GM21825 (cell line): ENCODE data around the gene PCNX3.

ENCODE experiments used
- ATAC-seq: cut with Tn5 transposase; IDR thresholded peaks from one replicate; pipeline ENCODE4 v1.9.1; 2021; ENCODE audit warnings: mild to moderate bottlenecking, moderate library complexity; ENCODE audit not compliant: unreplicated experiment

The PCNX3 gene

DNA sequence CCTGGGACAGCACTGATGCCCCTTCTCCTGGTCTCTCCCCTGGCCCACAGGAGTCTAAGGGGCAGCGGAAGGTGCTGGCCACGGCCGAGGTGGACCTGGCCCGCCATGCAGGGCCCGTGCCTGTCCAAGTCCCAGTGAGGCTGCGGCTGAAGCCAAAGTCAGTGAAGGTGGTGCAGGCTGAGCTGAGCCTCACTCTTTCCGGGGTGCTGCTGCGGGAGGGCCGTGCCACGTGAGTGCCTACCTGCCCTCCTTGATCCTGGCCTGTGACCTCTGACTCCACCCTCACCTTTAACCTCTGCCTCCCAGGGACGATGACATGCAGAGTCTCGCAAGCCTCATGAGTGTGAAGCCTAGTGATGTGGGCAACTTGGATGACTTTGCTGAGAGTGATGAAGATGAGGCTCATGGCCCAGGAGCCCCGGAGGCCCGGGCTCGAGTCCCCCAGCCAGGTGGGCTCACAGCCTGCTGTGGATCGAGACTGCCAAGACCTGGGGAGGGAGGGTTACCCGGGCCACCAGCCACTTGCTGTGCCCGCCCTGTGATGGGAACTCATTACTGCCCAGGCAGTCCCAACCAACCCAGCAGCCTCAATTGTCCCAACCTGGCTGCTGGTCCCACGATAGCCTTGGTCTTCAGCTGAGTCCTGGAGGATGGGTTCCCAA lies 35.4 kb upstream of the PCNX3 start:
- ATAC-seq, result no peak

DNA sequence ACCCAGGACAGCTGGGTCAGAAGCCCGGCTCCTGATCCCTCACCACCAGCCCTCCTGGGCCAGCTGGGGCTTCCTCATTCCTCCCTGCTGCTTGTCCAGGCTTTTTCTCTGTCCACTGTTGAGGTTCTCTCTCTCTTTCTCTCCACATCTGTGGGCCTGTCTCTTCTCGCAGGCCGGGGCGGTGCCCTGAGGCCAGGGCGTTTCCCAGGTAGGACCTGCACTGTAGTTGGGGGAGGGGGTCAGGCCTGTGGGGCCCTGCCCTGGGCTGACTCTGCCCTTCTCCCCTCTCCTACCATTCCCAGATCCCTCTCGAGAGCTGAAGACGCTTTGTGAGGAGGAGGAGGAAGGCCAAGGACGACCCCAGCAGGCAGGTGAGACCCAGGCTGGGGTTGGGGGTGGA lies 34.8 kb upstream of the PCNX3 start:
- ATAC-seq, result no peak

DNA sequence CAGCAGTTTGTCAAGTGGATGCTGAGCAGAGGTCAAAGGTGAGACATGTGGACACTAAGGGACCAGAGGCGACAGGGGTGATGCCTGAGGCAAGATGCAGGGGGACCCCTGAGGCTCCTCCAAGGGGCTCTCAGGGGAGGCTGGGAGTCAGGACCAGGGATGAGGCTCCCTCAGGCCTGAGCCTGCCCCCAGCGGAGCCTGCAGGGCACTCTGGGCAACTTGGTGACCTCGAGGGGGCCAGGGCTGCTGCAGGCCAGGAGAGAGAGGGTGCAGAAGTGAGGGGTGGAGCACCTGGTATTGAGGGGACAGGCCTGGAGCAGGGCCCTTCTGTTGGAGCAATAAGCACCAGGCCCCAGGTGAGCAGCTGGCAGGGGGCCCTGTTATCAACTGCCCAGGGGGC lies 33.6 kb upstream of the PCNX3 start:
- no peak for ATAC-seq

DNA sequence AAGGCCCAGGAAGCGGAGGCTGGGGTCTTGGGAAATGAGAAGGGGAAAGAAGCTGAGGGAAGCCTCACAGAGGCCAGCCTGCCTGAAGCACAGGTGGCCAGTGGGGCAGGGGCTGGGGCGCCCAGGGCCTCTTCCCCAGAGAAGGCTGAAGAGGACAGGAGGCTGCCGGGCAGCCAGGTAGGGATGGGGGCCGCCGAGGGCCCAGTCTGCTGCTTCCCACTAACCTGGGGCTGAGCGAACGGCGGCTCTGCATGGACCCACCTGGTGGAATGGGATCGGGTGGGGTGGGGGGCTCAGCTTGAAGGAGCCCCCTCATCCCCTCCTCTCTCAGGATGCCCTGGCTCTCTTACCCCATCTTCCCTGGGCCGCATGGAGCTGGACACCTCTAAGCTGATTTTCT lies 32.0 kb upstream of the PCNX3 start:
- ATAC-seq, result no peak

DNA sequence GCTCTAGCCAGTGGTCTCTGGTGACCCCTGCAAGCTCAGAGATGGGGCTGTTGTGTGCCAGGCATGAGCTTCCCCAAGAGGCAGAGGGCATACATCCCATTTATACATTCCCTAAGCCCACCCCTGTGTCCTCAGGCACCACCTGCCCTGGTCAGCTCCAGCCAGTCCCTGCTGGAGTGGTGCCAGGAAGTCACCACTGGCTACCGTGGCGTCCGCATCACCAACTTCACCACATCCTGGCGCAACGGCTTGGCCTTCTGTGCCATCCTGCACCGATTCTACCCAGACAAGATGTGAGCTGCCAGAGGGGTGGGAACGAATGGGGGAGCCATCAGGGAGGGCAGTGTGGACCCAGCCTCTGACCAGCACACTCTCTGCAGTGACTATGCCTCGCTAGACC lies 31.5 kb upstream of the PCNX3 start:
- ATAC-seq, result no peak

DNA sequence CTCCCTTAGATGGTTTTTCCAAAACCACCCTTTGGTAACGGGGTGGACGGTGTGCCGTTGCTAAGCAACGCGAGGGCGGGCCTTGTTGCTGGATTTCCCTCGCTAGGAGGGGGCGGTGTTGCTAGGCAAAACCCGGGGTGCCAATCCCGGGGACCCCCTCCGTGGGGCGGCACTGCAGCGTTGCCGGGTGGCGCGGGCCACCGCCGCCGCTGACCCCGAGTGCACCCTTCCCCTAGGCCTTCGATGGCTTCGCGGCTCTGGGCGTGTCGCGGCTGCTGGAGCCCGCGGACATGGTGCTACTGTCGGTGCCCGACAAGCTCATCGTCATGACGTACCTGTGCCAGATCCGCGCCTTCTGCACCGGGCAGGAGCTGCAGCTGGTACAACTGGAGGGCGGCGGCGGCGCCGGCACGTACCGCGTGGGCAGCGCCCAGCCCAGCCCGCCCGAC lies 30.8 kb upstream of the PCNX3 start:
- no peak for ATAC-seq

DNA sequence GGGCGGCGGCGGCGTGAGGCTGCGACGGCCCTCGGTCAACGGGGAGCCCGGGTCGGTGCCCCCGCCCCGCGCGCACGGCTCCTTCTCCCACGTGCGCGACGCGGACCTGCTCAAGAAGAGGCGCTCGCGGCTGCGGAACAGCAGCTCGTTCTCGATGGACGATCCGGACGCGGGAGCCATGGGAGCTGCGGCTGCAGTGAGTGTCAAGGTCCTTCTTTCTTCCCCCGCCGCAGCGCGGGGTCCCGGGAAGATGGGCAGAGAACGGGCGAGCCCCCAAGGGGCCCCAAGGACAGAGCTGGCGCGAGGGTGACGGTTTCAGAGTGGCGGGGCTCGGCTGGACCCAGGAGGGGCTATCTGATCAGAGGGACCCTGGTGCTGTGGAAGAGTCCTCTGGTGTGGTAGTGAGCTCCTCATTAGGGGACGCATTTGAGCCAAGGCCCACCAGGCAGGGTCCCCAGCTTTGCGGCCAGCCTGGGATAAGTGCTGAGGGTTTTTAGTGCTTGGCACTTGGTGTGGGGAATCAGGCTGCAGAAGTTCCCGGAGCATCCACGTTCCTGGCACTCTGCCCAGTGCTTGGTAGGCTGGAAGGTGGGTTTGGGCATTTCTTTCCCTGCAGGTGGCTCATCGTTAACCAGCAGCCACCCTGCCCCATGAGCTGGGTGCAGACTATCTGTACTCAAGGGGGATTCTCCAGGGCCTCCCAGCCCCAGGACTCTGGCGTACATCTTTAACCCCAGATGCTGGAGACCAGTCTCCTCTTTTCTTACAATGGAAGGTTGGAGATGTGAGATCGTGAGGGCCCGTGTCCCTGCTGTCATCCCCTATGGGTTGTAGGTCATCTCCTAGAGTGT lies 30.0 kb upstream of the PCNX3 start:
- ATAC-seq, result no peak

DNA sequence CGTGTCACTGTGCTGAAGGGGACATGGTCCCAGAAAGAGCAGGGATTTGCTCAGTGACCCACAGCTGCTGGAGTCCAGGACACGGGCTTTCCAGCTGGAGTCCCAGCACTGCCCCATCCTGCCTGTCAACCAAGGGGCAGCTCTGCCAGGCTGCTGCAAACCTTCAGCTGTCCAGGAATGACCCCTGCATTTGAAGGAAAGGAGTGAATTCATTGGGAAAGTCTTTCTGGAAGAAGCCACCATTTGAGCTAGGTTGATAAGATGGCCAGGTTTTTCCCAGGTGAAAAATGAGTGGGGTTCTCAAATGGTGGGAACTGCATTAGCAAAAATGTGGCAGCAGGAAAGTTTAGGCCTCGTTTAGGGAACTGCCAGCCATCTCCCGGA lies 29.3 kb upstream of the PCNX3 start:
- no peak for ATAC-seq

DNA sequence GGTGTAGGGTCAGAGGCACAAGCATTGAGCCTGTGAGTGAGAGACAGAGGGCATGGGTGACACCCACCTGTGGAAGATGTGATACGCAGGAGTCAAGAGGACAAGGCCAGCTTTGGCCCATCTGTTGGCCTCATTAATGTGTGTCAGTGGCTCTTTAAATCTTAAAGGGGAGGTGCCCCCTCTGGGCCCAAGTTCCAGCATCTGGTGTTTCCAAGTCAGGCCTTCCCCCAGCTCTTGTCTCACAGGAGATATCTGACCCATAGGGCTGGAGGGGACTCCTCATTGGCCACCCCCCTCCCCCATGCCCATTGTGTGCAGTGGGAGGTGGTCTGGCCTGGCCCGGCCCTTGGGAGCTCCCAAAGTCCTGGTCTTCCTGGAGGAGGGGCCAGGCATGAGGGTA lies 28.9 kb upstream of the PCNX3 start:
- ATAC-seq, result no peak

DNA sequence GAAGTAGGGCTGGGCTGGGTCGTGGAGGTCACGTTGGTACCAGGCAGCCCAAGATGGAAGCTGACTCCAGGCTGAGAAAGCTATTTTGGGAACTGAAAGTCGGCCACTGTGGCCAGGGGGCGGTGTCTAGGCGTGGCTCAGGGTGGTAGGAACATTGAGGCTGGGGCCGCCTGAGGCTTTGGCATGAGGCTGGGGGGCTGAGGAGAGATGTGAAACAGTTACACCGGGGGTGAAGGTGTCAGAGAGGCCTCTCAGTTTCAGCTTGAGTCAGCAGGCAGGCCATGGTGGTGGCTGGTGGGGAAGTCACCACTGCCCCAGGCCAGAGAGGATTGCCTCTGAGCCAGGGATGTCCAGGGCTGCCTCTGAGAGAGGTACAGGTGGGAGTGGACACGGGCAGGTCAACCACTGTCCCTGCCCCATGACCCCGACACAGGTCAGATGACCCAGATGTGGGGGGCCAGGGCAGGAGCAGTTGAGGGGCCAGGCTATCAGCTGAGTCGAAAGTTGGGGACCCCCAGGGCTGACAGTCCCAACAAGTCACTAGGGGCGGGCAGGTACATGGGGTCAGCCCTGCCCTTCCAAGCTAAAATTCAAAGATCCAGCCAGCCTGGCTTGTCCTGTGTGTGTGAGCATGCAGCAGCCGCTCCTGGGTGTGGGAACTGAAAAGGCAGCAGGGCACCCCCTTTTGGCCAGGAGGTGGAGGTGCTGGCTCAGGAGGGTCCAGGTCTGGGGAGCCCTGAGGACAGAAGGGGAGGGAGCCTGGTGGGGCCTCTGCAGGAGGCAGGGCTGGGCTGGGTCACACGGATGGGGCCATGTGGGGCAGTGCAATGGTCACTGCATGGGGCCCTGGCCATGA lies 27.1 kb upstream of the PCNX3 start:
- ATAC-seq, result peak; percentile 70

DNA sequence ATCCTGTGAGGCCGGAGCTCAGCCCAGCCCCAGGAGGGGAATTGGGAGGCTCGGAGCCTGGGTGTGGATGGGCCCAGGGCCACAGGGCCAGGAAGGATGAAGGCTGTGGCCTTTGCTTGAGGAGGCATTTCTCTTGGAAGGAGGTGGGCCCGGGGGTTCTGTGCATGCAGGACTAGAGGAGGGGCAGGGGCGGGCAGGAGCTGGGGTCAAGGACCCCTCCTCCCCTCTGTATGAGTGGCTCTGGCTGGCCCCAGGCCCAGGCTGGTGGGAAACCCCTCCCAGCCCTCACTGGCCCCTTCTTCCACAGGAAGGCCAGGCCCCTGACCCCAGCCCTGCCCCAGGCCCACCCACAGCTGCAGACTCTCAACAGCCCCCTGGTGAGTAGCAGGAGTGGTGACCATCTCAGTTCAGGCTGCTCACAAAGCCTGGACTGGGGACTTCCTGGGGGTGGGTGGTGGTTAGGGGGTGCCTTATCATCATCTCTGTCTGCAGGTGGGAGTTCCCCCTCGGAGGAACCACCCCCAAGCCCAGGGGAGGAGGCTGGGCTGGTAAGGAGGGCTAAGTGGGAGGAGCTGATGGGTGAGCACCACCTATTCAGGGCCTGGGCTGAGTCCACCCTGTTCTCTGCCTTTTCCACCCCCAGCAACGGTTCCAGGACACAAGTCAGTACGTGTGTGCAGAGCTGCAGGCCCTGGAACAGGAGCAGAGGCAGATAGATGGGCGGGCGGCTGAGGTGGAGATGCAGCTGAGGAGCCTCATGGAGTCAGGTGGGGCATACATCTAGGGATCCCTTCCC lies 25.9 kb upstream of the PCNX3 start:
- ATAC-seq, result no peak

DNA sequence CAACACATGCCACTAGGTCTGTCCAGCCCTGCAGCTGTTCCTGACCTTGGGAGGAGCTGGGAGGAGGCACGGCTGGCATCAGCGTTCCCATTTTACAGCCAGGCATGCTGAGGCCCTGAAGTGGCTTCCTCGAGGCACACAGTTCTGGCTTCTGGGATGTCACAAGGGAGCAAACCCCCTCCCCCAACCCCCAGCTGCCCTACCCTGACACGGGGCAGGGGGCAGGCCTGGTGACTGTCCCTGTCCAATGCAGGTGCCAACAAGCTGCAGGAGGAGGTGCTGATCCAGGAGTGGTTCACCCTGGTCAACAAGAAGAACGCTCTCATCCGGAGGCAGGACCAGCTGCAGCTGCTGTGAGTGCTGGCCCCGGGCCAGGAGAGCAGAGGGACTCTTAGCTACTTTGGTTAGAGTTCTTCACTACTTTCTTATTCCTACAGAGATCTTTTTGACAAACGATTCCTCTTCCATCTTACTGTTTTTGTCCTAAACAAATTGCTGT lies 25.3 kb upstream of the PCNX3 start:
- no peak for ATAC-seq

DNA sequence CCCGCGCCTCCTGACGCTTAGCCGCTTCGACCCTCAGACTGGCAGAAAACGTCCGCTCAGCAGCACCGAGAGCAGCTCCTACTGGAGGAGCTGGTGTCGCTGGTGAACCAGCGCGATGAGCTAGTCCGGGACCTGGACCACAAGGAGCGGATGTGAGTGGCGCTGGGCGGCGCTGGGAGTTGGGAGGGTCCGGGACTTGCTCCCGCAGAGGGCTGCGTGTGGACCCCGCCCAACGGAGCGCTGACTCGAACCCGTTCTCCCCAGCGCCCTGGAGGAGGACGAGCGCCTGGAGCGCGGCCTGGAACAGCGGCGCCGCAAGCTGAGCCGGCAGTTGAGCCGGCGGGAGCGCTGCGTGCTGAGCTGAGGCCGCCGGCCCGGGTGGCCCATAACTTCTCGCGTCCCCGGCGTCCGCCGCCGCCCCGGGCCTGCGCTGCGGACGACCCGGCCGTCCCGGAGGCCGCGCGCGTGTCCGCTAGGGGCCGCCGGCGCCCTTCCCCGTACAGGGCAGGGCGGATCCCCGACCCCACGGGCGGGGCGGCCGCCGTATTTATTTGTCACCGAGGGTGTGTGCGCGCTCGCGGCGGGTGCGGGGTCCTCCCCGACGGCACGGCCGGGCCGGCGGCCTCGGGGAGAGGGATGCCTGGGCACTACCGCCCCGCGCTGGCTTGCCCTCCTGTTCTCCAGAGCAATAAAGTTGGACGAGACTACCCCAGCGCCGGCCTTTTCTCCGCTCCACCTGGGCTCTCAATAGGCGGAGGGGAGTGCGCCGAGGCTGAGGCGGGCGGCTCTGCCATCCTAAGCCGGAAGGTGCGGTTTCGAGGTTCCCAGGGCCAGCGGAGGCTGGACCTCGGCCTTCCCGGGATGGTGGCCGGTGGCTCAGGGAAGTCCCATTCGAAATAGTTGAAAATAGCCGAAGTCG lies 23.4 kb upstream of the PCNX3 start:
- ATAC-seq, result no peak

DNA sequence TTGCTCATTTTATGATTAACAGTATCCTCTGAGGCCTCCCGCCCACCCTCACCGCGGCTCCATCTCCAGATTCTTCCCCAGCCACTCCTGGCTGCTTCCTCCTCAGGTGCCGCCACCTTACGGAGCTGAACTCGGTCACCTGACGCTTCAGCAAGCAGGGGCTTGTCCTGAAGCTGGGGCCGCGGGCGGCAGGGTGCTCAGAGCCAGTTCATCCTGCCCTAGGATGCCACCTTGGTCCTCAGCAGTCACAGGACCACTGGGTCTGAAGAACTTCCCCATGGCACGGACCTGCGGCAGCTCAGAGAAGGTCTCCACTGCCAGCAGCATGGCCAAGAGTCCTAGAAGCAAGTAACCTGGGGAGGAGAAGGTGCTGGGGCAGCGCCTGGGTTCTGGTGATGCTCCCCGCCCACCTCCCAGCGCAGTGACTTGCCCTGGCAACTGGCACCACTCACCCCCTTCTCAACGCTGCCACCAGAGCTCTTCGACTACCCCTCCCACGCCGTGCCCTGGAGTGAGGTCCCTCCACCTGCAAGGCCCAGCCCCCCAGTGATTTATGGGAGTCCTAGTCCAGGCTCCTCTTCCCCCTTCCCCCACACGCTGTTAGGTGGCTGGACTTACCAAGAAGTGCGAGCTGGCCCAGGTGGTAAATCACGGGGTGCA lies 22.6 kb upstream of the PCNX3 start:
- ATAC-seq, result no peak

DNA sequence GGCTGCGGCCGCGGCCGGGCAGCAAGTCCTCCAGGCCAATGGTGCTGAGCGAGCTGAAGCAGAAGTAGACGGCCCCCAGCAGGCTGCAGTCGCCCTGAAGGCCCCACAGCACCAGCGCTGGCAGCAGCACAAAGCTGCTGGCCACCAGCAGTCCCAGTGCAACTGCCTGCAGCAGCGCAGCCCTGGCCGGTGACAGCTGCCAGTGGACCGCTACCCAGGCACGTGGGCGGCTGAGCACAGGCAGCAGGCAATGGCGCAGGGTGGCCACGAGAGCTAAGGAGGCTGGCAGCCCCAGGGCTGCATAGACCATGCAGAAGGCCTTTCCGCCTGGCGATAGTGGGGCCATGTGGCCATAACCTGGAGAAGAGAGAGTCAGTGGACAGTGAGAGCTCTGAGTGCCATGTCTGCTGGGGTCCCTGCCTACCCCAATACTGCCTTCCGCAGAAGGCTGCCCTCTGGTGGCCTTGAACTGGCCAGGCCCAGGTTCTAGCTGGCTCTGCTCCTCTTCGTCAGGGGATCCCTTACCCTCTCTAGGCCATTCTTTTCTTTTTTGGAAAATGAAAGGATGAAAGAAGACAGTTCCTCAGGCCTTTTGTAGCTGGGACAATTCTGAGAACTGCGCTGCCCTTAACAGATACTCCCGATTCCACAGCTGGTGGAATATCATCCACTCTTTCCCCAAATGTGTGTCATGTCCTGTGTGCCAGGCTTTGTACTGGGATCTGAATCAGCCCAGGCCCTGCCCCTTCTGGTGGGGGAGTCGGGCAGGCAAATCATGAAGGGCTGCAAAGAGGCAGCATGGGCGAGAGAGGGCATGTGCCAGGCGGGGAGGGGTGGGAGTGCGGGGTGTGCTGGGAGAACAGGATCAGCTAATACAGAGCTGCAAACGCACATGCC lies 21.8 kb upstream of the PCNX3 start:
- no peak for ATAC-seq

DNA sequence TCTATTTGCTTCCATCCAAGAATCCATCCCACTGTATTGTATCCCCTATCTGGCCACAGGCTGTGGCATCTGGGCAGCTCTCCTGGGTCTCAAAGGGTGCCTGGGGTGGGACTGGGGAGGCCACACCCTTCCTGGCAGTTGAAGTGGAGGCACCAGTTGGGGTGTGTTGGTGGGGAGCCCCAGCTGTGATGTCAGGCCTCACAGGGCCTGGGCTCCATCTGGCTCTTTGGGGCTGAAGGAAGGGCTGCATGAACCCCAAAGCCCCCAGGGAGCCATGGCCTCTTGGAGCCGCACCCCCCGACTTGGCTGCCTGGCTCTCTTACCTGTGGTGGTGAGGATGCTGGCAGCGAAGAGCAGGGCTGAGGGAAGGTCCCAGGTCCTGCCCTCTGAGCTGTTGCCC lies 20.4 kb upstream of the PCNX3 start:
- ATAC-seq, result no peak

DNA sequence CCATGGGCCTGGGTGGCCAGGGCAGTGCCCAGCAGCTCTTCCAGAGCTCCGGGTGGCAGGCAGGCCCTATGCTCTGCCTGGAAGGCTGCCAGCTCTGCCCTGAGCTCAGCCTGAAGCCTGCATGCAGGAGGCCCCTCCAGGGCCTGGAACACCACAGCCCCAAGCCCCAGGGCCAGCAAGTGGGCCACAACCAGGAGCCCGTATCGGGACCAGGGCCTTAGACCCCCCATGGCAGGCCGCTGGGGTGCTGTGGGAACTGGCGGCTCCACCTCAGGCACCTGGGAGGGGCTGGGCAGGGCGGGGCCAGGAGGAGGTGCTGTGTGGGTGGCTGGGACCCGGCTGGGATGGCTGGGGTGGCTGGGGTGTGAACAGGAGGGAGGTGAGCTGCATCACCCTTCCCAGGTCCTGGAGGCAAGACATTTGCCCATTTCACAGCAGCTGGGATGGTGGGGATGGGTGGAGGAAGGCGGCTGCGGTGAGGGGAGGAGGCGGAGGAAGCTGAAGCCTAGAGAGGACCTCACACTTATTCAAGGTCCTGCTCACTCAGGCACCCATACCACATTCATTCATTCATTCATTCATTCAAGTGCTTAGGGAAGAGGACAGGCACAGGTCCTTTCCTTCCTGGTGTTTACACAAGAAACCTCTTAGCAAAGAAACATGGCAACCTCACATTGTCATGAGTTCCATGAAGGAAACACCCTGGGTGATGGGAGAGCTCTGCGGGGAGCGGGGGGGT lies 19.9 kb upstream of the PCNX3 start, which contains the start of gene KCNK7:
TSS of gene KCNK7 (minus strand) at position 258 of the 739 bp plus-strand sequence. CDS start at position 230, 28 bp downstream.
- no peak for ATAC-seq
